GM12864 (cell line): ENCODE results near the gene RNF181.

ENCODE experiments used
- DNase-seq: peaks from one replicate; pipeline ENCODE4 v3.0.0-alpha.2; 2011; ENCODE audit warnings: low read depth
- H3K4me3 ChIP-seq: 2 replicates; pipeline ENCODE4 v1.5.1; 2011; ENCODE audit warnings: mild to moderate bottlenecking, low read depth, low read length, control low read depth
- TF ChIP-seq, protein P1 (sequence below): IDR thresholded peaks from 2 replicates; pipeline ENCODE4 v1.5.1; 2011; ENCODE audit warnings: low read depth, mild to moderate bottlenecking, moderate library complexity, low read length, control low read depth, inconsistent platforms; ENCODE audit errors: missing control alignments

Gene RNF181

DNA sequence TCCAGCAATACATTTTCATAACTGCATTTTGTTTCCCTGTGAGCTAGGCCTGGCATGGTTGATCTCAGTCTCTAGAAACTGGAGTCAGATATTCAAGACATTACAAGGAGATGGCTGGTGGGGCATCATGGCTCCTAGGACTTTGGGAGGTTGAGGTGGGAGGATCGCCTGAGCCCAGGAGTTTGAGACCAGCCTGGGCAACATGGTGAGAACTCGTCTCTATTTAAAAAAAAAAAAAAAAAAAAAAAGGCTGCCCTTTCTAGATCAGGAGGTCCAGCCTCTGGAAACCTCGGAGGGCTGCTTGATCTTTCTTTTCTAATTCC, 18.5 kb upstream of the RNF181 start:
- TF ChIP-seq, protein P1, sequence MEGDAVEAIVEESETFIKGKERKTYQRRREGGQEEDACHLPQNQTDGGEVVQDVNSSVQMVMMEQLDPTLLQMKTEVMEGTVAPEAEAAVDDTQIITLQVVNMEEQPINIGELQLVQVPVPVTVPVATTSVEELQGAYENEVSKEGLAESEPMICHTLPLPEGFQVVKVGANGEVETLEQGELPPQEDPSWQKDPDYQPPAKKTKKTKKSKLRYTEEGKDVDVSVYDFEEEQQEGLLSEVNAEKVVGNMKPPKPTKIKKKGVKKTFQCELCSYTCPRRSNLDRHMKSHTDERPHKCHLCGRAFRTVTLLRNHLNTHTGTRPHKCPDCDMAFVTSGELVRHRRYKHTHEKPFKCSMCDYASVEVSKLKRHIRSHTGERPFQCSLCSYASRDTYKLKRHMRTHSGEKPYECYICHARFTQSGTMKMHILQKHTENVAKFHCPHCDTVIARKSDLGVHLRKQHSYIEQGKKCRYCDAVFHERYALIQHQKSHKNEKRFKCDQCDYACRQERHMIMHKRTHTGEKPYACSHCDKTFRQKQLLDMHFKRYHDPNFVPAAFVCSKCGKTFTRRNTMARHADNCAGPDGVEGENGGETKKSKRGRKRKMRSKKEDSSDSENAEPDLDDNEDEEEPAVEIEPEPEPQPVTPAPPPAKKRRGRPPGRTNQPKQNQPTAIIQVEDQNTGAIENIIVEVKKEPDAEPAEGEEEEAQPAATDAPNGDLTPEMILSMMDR, result no peak
- H3K4me3 ChIP-seq, result peak overlapping the region; percentile 52; the same call in 1 of the 2 replicates

DNA sequence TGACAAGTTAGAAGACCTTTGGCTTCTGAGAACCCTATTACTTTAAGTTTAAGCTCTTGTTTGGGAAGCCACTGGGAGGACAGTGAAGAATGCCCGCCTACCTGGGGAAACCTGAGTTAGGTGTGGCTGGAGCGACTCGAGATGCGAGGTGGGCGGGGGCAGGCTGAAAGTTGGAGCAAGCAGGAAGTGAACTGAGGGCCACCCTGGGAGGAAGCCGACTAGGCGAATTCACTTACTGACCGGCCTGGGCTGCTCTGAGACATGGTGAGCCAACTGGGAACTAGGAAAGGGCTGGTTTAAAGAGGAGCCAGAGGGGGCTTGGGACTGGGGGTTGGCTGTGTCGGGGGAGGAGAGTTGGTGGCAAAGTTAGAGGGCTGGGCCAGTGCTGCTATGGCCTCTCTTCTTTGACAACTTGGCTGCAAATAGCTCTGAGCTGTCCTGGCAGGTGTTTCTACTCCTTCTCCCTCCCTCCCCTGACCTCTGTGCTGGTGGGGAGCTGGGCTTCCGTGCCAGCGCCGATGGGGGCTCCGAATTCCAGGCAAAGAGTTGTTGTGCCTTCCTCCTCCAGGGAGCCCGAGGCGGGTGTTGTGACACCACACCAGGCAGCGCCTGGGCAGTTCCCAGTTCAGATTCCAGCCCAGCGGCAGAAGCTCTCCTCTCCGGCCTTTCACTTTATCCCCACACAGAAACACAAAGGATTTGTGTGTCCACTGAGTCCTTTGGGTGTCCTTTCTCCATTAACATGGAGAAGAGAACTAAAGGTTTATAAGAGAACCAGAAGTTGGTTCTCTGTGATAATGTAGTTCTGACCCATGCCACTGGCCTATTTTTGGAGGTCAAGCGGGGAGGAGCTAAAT, 17.9 kb upstream of the RNF181 start, which contains the start of gene VAMP8:
Gene VAMP8, plus strand, starts transcription at position 201 of the 857 bp plus-strand sequence. Its CDS starts 61 bp downstream, at position 262.
- H3K4me3 ChIP-seq, result peak within 1 kb of the TSS; percentile 52
- peak; percentile 41 for DNase-seq
- TF ChIP-seq, protein P1, result no peak

More for the DNA sequence above, 18.5 kb upstream of the RNF181 start:
- DNase-seq, result no peak

DNA sequence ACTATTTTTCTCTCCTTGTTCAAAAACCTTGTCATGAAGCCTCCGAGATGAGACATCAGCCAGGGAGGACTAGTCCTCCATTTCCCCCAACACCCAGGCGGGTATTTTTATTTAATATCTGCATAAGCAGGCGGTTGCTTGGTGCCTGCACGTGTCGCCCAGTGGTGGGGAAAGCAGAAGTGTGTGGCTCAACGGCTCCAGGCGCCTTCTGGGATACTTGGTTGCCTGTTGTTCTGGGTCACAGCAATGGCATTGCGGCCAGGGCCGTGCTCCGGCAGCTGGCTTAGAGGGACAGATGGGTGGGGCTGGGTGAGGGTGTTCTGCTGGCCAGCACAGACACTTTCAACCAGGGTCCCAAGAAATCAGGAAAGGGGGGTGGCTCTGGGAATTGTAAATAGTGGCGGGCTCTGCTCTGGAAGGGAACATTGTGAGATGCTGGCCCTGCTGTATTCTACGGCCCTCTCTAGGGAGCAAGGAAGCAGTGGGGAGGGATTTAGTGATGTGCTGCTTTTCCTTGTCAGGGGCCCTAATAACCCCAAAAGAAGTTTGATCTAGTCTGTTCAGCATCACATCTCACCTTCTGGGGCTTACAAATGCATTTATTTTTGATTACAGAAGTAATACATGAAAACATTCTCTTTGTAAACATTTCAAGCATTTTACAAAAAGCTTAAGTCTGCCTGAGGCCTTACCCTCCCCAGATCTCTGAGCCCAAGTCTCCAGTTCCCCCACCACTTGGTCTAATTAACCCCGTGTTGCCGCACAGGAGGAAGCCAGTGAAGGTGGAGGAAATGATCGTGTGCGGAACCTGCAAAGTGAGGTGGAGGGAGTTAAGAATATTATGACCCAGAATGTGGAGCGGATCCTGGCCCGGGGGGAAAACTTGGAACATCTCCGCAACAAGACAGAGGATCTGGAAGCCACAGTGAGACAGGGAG, 17.0 kb upstream of the RNF181 start:
- TF ChIP-seq, protein P1, result no peak
- H3K4me3 ChIP-seq, result peak overlapping the region; percentile 52
- DNase-seq, result no peak

DNA sequence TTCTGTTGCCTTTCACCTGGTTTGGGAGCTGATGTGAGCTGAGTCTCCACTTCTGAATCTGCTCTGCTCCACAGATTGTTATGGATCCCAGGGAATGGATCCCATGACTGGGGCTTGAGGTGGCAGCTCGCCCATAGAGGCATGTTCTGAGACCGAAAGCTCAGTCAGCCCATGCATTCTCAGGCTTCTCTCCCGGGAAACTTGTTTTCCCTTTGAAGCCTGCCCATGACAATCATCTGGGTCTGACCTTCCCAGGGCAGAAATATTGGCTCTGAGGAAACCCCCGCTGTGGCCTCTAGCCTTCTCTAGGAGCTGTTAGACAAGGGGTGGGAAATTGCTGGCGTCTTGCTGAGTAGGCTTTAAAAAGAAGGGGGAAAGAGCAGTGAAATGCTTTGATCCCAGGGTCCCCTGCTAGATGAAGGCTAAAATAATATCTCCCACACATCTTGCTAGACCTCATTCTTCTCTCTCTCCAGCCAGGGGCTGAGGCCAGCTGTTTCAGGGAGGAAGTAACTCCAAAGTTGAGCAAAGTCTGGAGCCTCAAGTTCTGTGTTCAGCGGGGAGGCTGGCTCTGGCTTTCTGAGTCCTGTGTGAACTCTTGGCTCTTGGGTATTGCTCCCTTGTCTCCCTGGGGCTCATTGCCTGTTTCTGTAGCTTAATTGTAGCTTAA, 16.1 kb upstream of the RNF181 start:
- TF ChIP-seq, protein P1, result no peak
- no peak for DNase-seq
- H3K4me3 ChIP-seq, result peak overlapping the region; percentile 52

DNA sequence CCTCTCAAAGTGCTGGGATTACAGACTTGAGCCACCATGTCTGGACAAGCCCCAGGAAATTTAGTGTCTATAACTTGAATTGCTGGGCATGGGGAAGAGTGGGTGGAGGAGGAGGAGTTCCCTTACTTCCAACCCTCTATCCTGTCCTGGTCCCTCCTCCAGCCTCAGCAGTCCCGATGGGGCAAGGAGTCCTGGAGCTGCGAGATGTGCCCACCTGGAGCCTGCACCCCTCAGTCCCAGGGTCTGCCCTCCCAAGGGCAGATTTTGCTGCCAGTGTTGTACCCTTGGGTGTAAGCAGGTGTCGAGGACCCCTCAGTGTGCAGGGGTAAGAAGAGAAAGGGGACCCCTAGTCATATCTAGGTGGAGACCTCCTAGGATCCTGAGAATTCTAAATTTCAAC, 15.3 kb upstream of the RNF181 start:
- H3K4me3 ChIP-seq, result no peak overlapping the region
- TF ChIP-seq, protein P1, result no peak
- DNase-seq, result no peak

DNA sequence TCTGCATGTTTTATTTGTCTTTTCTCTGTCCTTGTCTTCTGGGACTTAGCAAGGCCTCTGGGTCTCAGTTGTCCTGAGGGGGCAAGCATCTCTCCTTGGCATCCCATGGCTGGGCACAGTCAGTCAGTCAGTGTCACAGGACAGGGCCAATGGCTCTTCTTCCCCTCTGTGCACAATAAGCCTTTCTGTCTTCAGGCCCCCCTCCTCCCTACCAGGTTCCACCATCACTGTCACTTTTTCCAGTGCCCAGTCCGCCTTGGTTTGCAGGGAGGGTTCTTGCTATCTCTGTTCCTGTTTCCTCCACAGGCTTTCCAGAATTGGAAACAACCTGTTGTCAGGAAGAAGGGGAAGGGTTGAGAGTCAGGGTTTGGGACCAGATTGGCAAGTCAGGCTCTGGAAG, 13.1 kb upstream of the RNF181 start:
- H3K4me3 ChIP-seq, result no peak overlapping the region
- TF ChIP-seq, protein P1, result no peak
- no peak for DNase-seq
